PC-3 (cell line): ENCODE measurements around the gene FSIP1. TPM values are rescaled to one million over a fixed set of nuclear protein-coding genes. Genes with fewer than 3 reads are reported as not detected.
"Not testable (repeated sequence)": the region's sequence is repeated elsewhere in the genome, so short reads cannot be mapped to it uniquely, and the experiment has no call there.

Experiments
- ATAC-seq: fragments of 200-7000 bp; cut with Tn5 transposase; 2 replicates; pipeline ENCODE4 v1.9.1; 2020; ENCODE audit warnings: mild to moderate bottlenecking, moderate library complexity
- BruUV-seq: library from RNA; stranded (reverse); fragments of 400-500 nt; replicated peaks from 2 replicates; lab custom pipeline; 2021; lab: Mats Ljungman, UMichigan
- CTCF ChIA-PET: fragments of 300-600 bp; sonication (Branson Sonifier 250); formaldehyde crosslinking; loops from one replicate; lab custom pipeline; 2022; ENCODE audit warnings: antibody characterized with exemption; lab: Charles Lee
- POLR2A ChIA-PET: fragments of 300-600 bp; sonication (Branson Sonifier 250); formaldehyde crosslinking; loops from one replicate; lab custom pipeline; 2022; ENCODE audit warnings: antibody characterized with exemption; ENCODE audit not compliant: unreplicated experiment; lab: Charles Lee
- DNase-seq: peaks from one replicate; pipeline ENCODE4 v3.0.0-alpha.2; 2015
- H2AFZ ChIP-seq: fragments of 300-600 bp; sonication (generic); 2 replicates; pipeline ENCODE4 v1.6.0; 2016; ENCODE audit warnings: antibody characterized with exemption, low read length
- H3F3A ChIP-seq: fragments of 300-600 bp; sonication (generic); one replicate; pipeline ENCODE4 v1.6.0; 2017; ENCODE audit warnings: antibody characterized with exemption, low read length, control low read depth, mild to moderate bottlenecking; ENCODE audit not compliant: unreplicated experiment
- H3K27ac ChIP-seq: fragments of 300-600 bp; sonication (generic); 2 replicates; pipeline ENCODE4 v1.5.1; 2016; ENCODE audit warnings: mild to moderate bottlenecking, low read length
- H3K27me3 ChIP-seq: fragments of 300-600 bp; sonication (generic); 2 replicates; pipeline ENCODE4 v1.6.1; 2016; ENCODE audit warnings: low read length, mixed read lengths
- H3K36me3 ChIP-seq: fragments of 300-600 bp; sonication (generic); 2 replicates; pipeline ENCODE4 v1.6.1; 2016; ENCODE audit warnings: low read depth, mixed run types, low read length, mixed read lengths
- H3K4me1 ChIP-seq: fragments of 300-600 bp; sonication (generic); 2 replicates; pipeline ENCODE4 v1.5.1; 2016; ENCODE audit warnings: low read length; ENCODE audit not compliant: insufficient read depth
- H3K4me2 ChIP-seq: fragments of 300-600 bp; sonication (generic); 2 replicates; pipeline ENCODE4 v1.6.0; 2016; ENCODE audit warnings: low read length
- H3K4me3 ChIP-seq: fragments of 300-600 bp; sonication (generic); 2 replicates; pipeline ENCODE4 v1.5.1; 2016; ENCODE audit warnings: mild to moderate bottlenecking, low read length, mixed read lengths
- H3K79me2 ChIP-seq: fragments of 300-600 bp; sonication (generic); 2 replicates; pipeline ENCODE4 v1.6.1; 2017; ENCODE audit warnings: low read length, mixed read lengths
- H3K9ac ChIP-seq: fragments of 300-600 bp; sonication (generic); 2 replicates; pipeline ENCODE4 v1.6.0; 2016; ENCODE audit warnings: mild to moderate bottlenecking, low read length
- H3K9me2 ChIP-seq: fragments of 300-600 bp; sonication (generic); replicated peaks from 2 replicates; pipeline ENCODE4 v1.6.1; 2016; ENCODE audit warnings: mixed run types, low read length, mixed read lengths
- H3K9me3 ChIP-seq: fragments of 300-600 bp; sonication (generic); 2 replicates; pipeline ENCODE4 v1.6.1; 2016; ENCODE audit warnings: low read length, mixed read lengths
- H4K20me1 ChIP-seq: fragments of 300-600 bp; sonication (generic); 2 replicates; pipeline ENCODE4 v1.6.1; 2016; ENCODE audit warnings: low read length, mixed read lengths
- CTCF ChIP-seq: fragments of 300-600 bp; sonication (generic); conservative IDR thresholded peaks from 2 replicates; pipeline ENCODE4 v1.5.1; 2017; ENCODE audit warnings: antibody characterized with exemption, low read depth, mild to moderate bottlenecking, low read length
- EZH2 ChIP-seq: fragments of 300-600 bp; sonication (generic); IDR thresholded peaks from one replicate; pipeline ENCODE4 v1.6.1; 2017; ENCODE audit warnings: antibody characterized with exemption, mild to moderate bottlenecking, low read length; ENCODE audit not compliant: unreplicated experiment
- EZH2phosphoT487 ChIP-seq: fragments of 300-600 bp; sonication (generic); IDR thresholded peaks from 2 replicates; pipeline ENCODE4 v1.6.1; 2018; ENCODE audit warnings: mild to moderate bottlenecking, antibody characterized with exemption, low read length, borderline replicate concordance
- intact Hi-C: fragments of 100-400 bp; cut with micrococcal nuclease; formaldehyde crosslinking; loops from 2 replicates; pipeline ENCODE4 v1.9.0; 2023
- total RNA-seq: library from RNA; depleted of rRNA; stranded (reverse); fragments of >200 nt; gene quantifications from 2 replicates; pipeline ENCODE4 v1.2.3, GENCODE V29; 2014

The FSIP1 gene
- total RNA-seq, 1 experiment from 2014 or later: 0.07 TPM

GRCh38 chr15:39814489-39814888 is 31.8 kb upstream of the FSIP1 start:
- no peaks in the 10 kb centered on the region for H3K79me2 ChIP-seq
- no peak overlapping the region for H3K9ac ChIP-seq
- no peaks in the 10 kb centered on the region for H3K27me3 ChIP-seq
- no peaks in the 10 kb centered on the region for H3F3A ChIP-seq
- no peaks in the 10 kb centered on the region for H3K9me3 ChIP-seq
- no peak overlapping the region for H2AFZ ChIP-seq
- intact Hi-C loops: no loop called here
- no peak for ATAC-seq
- no peak overlapping the region for H3K4me3 ChIP-seq
- no peaks in the 10 kb centered on the region for H3K9me2 ChIP-seq
- DNase-seq: no peak
- H3K27ac ChIP-seq: no peak overlapping the region
- no peaks in the 10 kb centered on the region for H3K36me3 ChIP-seq
- ChIA-PET POLR2A (no interaction called here), CTCF (interaction anchor here (0.6 kb wide), 1 partner anchor 8 kb away, joined by 5 read pairs; no protein-coding TSS in a partner anchor)
- no peaks in the 10 kb centered on the region for H4K20me1 ChIP-seq
- no peak for TF ChIP-seq EZH2
- TF ChIP-seq CTCF: no peak
- TF ChIP-seq EZH2phosphoT487: no peak
- no peak overlapping the region for H3K4me2 ChIP-seq
- no TSS peak for BruUV-seq
- H3K4me1 ChIP-seq: no peaks in the 10 kb centered on the region

GRCh38 chr15:39812651-39813050 is 30.0 kb upstream of the FSIP1 start:
- H3K36me3 ChIP-seq, H3K9me2 ChIP-seq, ATAC-seq, H3K79me2 ChIP-seq, H3F3A ChIP-seq, DNase-seq, H3K27ac ChIP-seq, H4K20me1 ChIP-seq, intact Hi-C loops, H3K9ac ChIP-seq, H3K4me2 ChIP-seq, BruUV-seq, H3K4me1 ChIP-seq, H3K4me3 ChIP-seq, POLR2A ChIA-PET, H2AFZ ChIP-seq, H3K27me3 ChIP-seq, H3K9me3 ChIP-seq: not testable (repeated sequence)
- CTCF ChIA-PET: interaction anchor here (0.6 kb wide), 1 partner anchor 164 kb away, joined by 5 read pairs; no protein-coding TSS in a partner anchor

- H3K9ac ChIP-seq: no peak overlapping the region
- no TSS peak for BruUV-seq
- intact Hi-C loops: no loop called here
- no peaks in the 10 kb centered on the region for H3F3A ChIP-seq
- H3K79me2 ChIP-seq: no peaks in the 10 kb centered on the region
- ATAC-seq (no peak), DNase-seq (no peak)
- H4K20me1 ChIP-seq: no peaks in the 10 kb centered on the region
- ChIA-PET CTCF (no interaction called here), POLR2A (no interaction called here)
- no peaks in the 10 kb centered on the region for H3K36me3 ChIP-seq
- no peak overlapping the region for H2AFZ ChIP-seq
- H3K4me1 ChIP-seq: no peaks in the 10 kb centered on the region
- H3K27ac ChIP-seq: no peak overlapping the region
- H3K4me3 ChIP-seq: no peak overlapping the region
- H3K4me2 ChIP-seq: no peak overlapping the region
- H3K9me3 ChIP-seq: no peaks in the 10 kb centered on the region
- H3K27me3 ChIP-seq: no peaks in the 10 kb centered on the region
- TF ChIP-seq EZH2phosphoT487 (no peak), EZH2 (no peak), CTCF (no peak)
- H3K9me2 ChIP-seq: no peaks in the 10 kb centered on the region
Observed at GRCh38 chr15:39808909-39809308, 26.3 kb upstream of the FSIP1 start.
